ENCODE data around the gene SLC22A2. TPM values are rescaled to one million over a fixed set of nuclear protein-coding genes. Genes with fewer than 3 reads are reported as not detected.

Gene SLC22A2
- total RNA-seq, 3 donors from 2014 or later = 0.16 TPM; not detected in 2

DNA sequence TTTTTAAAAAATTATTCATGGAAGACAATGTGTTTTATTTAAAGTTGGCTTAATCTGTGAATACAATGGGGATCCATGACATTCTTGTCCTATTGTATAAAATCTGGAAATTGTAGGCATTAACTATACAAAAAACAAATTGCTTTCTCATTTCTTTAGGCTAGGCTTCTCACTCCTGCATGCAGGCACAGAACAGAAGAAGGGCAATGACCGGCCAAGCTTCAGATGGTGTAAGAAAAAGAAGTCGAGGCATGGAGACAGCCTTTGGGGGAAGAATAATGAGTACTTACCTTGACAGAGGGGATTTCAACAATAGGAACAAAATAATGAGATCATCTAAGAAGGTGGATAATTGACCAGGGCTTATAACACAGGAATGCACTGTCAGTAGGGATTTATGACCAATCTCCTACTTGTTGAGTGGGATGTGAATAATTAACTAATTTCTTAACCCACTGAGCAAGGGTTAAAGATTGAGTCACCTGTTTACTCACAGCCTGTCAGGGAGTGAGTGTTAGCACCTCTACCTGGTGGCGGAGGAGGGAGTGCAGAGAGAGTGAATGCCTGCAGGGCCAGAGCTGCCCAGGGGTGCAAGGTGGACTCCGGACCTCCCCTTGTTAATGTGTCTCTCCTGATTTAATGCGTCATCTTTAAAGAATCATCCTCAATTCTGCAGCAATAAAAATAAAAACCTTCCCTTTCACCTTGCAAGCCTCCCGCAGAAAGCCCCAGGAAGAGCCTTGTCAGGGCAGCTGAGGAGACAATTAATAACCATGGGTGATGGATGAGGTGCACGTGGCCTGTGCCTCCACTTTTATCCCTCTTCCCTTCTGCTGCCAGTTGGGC is 3.9 kb downstream of the SLC22A2 start:
- peak; percentile 97 for ATAC-seq
- TF ChIP-seq, protein P1, sequence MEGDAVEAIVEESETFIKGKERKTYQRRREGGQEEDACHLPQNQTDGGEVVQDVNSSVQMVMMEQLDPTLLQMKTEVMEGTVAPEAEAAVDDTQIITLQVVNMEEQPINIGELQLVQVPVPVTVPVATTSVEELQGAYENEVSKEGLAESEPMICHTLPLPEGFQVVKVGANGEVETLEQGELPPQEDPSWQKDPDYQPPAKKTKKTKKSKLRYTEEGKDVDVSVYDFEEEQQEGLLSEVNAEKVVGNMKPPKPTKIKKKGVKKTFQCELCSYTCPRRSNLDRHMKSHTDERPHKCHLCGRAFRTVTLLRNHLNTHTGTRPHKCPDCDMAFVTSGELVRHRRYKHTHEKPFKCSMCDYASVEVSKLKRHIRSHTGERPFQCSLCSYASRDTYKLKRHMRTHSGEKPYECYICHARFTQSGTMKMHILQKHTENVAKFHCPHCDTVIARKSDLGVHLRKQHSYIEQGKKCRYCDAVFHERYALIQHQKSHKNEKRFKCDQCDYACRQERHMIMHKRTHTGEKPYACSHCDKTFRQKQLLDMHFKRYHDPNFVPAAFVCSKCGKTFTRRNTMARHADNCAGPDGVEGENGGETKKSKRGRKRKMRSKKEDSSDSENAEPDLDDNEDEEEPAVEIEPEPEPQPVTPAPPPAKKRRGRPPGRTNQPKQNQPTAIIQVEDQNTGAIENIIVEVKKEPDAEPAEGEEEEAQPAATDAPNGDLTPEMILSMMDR (IDR thresholded peaks at IDR 0.05) = no peak
- DNase-seq = peak; percentile 58 to 73 (median 59)
- peaks cover 7% of the 10 kb centered on the region for H3K4me1 ChIP-seq (ENCODE audit: low read depth)
- intact Hi-C loops (cut with DNase I, micrococcal nuclease) = no loop called here
- H3K36me3 ChIP-seq (ENCODE audit: low read depth) = no peaks in the 10 kb centered on the region
- no peaks in the 10 kb centered on the region for H3K9me3 ChIP-seq
- no peak overlapping the region for H3K4me3 ChIP-seq

DNA sequence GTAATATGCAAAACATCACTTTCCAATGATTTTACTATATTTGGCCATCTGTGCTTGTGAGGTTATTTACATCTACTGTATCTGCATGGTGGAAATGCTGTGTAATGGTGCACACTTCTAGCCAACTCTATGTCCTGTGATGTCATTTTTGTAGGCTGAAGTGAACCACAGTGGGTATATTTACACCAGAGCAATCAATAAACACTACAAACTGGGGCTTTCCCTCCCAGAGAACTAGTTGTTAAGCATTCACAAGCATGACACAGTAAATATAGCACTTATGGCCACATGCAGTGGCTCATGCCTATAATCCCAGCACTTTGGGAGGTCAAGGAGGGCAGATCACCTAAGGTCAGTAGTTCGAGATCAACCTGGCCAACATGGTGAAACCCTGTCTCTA is 4.9 kb downstream of the SLC22A2 start:
- ATAC-seq (peak; percentile 3), DNase-seq (no peak)
- intact Hi-C loops (cut with DNase I, micrococcal nuclease) = no loop called here
- Histone ChIP-seq H3K36me3 (ENCODE audit: low read depth) (no peaks in the 10 kb centered on the region), H3K4me1 (ENCODE audit: low read depth) (peaks cover 7% of the 10 kb centered on the region), H3K4me3 (no peak overlapping the region), H3K9me3 (no peaks in the 10 kb centered on the region)
- TF ChIP-seq, protein P1 (IDR thresholded peaks at IDR 0.05) = no peak

DNA sequence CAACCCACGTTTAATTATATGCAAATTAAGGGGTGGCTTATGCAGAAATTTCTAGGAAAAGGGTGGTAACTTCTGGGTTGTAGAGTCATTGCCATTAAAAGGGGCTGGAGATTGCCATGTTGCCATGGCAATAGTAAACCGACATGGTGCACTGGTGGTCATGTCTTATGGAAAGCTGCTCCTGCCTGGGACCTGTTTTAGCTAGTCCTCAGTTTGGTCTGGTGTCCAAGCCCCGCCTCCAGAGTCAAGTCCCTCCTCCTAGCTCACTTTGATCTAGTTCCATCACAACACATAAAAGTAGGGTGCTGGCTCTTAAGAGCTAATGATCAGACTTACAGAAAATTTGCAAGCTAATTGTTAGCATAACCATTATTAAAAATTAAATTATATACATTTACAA is 5.3 kb downstream of the SLC22A2 start:
- no peaks in the 10 kb centered on the region for H3K9me3 ChIP-seq
- TF ChIP-seq, protein P1 (IDR thresholded peaks at IDR 0.05) = no peak
- DNase-seq (no peak), ATAC-seq (no peak)
- intact Hi-C loops (cut with DNase I, micrococcal nuclease) = no loop called here
- H3K4me3 ChIP-seq = no peak overlapping the region
- peaks cover 7% of the 10 kb centered on the region for H3K4me1 ChIP-seq (ENCODE audit: low read depth)
- no peaks in the 10 kb centered on the region for H3K36me3 ChIP-seq (ENCODE audit: low read depth)

DNA sequence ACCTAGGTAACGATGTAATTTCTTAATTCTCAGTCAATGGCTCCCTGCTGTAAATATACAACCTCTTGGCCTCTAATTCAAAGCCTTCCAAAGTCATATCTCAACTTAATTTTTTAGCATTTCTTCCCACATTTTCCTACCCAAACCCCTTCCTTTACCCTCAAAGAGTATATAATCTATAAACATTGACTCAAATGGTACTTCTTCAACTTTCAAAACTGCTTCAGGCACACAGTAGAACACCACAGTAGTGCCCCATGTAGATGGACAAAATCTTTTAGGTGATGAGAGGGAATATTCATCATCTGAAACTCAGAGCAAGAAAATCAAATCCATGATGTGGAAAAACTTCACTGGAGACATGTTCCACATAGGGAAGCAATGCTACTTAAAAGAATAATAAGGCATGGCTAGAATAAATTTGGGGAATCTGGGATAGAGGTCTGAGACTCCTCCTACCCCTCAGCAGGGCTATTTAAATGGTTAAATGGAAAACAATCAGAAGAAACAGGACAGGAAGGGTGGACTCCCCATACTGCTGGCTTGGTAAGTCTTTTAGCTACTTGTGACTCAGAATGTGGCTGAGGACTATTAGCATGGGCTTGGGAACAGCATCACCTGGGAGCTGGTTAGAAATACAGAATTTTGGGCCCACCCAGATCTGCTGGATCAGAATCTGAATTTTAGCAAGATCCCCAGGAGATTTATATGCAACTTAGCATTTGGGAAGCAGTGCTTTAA is 6.4 kb downstream of the SLC22A2 start:
- peaks cover 7% of the 10 kb centered on the region for H3K4me1 ChIP-seq (ENCODE audit: low read depth)
- no peaks in the 10 kb centered on the region for H3K36me3 ChIP-seq (ENCODE audit: low read depth)
- ATAC-seq (no peak), DNase-seq (no peak)
- intact Hi-C loops (cut with DNase I, micrococcal nuclease) = no loop called here
- TF ChIP-seq, protein P1 (IDR thresholded peaks at IDR 0.05) = no peak
- H3K9me3 ChIP-seq = no peaks in the 10 kb centered on the region
- no peak overlapping the region for H3K4me3 ChIP-seq

DNA sequence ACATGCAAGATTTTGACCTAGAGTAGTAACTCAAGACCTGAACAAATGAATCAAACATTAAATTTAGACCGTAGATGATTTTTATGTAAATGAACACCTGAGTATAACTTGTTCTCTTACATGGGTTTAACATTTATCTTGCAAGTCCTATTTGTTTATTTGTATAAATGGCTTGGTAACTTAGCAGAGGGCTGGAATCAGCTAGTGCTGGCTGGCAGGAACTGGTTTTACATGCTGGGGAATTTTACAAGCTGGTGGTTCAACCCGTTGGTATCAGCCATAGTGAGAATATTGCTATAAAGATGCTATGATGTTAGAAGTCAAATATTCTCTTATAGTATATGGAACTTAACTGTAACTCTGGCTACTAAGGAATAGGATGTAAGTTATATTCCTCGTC is 8.9 kb downstream of the SLC22A2 start:
- TF ChIP-seq, protein P1 (IDR thresholded peaks at IDR 0.05) = no peak
- Histone ChIP-seq H3K4me3 (no peak overlapping the region), H3K36me3 (ENCODE audit: low read depth) (no peaks in the 10 kb centered on the region), H3K4me1 (ENCODE audit: low read depth) (peaks cover 1% of the 10 kb centered on the region), H3K9me3 (no peaks in the 10 kb centered on the region)
- peak; percentile 81 for ATAC-seq
- peak in 2 of 3 donors; percentile 47 to 78 for DNase-seq
- intact Hi-C loops (cut with DNase I, micrococcal nuclease) = no loop called here
